SKM-1 (cell line): ENCODE data around the gene NUS1.
"Not testable (repeated sequence)": the region's sequence is repeated elsewhere in the genome, so short reads cannot be mapped to it uniquely, and the experiment has no call there.

ENCODE experiments used
- DNase-seq: peaks from one replicate; lab custom pipeline; 2025; ENCODE audit not compliant: unreplicated experiment; lab: John Stamatoyannopoulos, UW

The NUS1 gene

DNA sequence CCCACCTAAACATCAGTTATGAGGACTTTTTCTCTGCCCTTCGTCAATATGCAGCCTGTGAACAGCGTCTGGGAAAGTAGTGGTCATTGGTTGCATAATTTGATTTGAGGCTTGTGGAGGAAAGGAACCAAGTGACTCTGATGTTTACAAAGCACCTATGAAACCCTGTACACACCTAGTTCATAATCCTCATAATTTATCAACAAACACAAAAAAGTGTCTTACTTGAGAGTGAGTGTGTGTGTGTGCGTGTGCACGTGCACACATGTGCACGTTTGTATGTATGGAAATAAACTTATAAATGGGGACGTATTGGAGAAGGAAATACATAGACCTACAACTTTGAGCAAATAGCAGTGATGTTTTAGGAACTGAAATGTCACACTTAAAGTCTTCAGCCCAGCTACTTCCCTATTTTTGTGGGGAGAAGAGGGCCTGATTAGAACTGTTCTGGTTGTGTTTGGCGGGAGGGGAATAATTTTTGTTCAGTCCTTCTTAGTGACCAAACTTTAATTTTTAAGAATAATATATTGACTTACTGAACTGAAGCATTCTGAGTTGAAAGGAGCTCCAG lies 31.8 kb downstream of the NUS1 start:
- DNase-seq, result not testable (repeated sequence)

DNA sequence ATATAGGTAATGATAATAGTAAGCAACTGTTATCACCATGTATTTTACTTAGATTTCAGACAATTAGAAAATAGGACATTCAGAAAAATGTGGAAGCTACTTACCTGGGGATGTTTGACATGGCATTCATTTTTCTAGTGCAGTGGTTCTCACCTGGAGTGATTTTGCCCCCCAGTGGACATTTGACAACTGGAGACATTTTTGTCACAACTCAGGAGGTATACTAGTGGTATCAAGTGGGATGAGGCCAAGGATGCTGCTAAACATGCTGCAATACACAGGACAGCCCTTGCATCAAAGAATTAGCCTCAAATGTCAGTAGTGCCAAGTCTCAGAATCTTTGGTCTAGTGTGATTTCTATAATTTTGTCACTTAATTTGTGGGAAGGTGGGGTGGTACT lies 36.1 kb downstream of the NUS1 start:
- DNase-seq, result no peak

DNA sequence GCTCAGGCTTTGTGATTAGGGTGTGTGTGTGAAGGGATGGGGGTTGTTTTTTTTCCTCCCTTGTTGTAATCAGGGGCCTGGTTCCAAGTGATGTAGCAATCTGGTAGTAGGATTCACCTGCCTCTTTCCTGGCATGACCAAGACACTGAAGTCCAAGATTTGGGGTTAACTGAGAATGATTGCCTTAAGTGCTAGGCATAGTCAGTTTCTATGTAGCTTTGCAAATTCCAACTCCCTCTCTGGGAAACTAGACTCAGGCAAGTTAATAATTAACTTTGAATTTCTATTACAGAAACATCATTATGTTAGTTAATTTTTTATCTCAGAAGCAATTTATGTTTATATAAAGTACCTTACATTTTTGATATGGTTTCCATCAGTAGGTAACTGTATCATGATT lies 43.6 kb downstream of the NUS1 start:
- DNase-seq, result no peak

GRCh38 chr6:117721520-117721919 lies 46.3 kb downstream of the NUS1 start:
- not testable (repeated sequence) for DNase-seq

DNA sequence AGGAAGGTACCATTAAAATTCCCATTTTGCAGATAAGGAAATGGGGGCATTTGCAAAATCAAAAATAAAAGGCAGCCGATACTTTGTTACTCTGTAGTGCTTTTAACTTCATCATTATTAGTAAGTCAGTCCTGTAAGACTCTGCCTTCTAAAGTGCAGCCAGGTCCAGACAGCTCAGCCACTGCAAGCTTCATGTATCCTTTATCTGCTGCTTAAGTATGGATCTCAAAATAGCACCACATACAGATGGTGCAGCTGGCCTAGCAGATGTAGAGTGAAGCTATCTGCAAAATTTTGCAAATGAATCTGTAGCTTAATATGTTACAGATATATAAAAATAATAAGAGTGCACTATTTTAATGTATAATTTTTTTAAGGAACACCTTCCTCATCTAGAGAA lies 53.4 kb downstream of the NUS1 start:
- DNase-seq, result no peak

DNA sequence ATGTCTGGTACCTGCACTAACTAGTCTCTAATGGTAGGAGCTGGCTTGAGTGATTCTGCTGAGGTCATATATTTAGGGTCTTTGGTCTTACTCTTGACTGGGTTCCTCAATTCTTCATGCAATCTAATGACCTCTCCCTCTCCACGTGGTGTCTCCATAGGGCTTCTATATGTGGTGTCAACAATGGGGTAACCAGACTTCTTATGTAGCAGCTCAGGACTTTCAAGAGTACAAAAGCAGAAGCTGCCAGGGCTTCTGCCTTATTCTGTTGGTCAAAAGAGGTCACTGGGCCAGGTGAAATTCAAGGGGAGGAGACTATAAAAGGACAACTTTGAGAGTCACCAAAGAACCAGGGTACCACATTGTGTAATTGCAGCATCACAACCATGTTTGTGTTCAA lies 54.3 kb downstream of the NUS1 start:
- DNase-seq, result no peak

DNA sequence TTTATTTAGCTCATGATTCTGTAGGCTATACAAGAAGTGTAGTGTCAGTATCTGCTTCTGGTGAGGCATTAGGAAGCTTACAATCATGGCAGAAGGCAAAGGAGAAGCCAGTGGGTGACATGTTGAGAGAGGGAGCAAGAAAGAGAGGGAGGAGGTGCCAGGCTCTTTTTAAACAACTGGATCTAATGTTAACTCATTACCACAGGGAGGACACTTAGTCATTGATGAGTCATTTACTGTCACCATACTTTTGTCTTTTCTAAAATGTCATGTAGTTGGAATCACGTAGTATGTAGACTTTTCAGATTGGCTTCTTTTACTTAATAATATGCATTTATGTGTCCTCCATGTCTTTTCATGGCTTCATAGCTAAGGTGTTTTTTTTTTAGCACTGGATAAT lies 58.1 kb downstream of the NUS1 start:
- DNase-seq, result no peak

- DNase-seq, result no peak
Measured at GRCh38 chr6:117739869-117740268, 64.6 kb downstream of the NUS1 start.

DNA sequence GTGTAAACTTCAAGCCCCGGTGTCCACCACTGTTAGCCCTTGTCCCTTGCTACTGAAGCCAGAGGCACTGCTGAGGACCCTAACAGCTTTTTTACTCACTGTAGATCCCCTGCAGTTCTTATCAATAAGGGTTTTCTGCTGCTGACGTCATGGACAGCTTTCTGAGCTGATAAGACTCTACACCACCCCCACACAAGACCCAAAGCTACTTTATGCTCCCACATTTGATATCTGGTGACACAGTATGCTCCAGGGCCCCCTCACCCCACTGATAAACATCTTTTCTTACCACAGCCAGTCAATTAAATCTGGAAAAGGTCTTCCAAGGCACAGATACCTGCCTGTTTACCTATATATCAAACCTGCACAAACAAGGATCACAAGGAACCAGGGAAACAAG lies 65.3 kb downstream of the NUS1 start:
- DNase-seq, result no peak

DNA sequence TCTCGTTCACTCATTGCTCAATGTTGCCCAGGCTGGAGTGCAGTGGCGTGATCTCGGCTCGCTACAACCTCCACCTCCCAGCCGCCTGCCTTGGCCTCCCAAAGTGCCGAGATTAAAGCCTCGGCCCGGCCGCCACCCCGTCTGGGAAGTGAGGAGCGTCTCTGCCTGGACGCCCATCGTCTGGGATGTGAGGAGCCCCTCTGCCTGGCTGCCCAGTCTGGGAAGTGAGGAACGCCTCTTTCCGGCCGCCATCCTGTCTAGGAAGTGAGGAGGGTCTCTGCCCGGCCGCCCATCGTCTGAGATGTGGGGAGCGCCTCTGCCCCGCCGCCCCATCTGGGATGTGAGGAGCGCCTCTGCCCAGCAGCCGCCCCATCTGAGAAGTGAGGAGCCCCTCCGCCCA lies 75.4 kb downstream of the NUS1 start:
- DNase-seq, result not testable (repeated sequence)
